HG02840 (cell line): ENCODE measurements around the gene UVRAG.
"Not testable (repeated sequence)": the region's sequence is repeated elsewhere in the genome, so short reads cannot be mapped to it uniquely, and the experiment has no call there.

ENCODE experiments used
- ATAC-seq: cut with Tn5 transposase; IDR thresholded peaks from one replicate; pipeline ENCODE4 v1.9.1; 2021; ENCODE audit warnings: mild to moderate bottlenecking, moderate library complexity, moderate number of reproducible peaks; ENCODE audit not compliant: unreplicated experiment, low FRiP score

UVRAG gene

DNA sequence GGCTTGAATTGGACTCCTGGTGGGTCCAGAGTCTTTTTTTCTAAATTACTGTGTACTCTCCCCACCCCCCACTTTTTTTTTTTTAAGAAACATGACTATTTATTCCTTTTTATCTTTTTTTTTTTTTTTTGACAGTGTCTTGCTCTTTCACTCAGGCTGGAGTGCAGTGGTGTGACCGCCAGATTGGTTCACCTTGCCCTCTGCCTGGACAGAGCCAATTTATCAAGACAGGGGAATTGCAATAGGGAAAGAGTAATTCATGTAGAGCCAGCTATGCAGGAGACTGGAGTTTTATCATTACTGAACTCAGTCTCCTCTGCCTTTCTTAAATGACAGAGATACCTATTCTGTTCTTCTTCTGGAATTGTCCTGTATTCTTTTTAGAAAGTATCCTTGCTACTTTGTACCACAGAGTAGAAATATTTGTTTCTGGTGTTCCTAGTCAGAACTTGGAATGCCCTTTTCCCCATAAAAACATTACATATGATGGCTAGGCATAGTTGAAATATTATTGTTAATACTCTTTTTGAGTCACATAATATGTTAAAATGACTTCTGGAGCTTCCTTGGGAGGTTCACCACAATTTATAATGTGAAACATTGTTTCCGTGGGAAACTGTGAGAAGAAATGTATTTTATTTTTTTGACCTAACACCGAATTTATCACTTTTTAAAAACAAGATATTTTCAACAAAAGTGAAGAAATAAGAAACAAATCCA is 95.6 kb downstream of the UVRAG start:
- ATAC-seq: no peak

DNA sequence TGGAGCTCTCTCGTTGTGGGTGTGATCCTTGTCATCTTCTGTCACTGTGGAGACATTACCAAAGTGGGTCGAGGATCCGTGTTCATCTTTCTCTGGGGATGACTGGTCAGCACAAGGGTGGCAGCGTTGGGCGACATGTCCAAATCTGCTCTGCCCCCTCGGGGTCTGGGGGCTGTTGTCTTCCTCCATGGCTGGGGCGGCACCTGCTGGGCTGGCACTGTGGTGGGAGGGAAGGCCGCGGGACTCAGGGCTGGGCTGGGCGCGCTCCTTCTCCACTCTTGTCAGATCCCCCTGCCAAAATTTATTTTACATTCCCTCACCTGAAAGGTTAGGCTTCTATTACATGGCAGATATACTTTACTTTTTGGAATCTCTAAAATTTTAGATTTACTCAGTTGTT is 96.4 kb downstream of the UVRAG start:
- ATAC-seq: no peak

DNA sequence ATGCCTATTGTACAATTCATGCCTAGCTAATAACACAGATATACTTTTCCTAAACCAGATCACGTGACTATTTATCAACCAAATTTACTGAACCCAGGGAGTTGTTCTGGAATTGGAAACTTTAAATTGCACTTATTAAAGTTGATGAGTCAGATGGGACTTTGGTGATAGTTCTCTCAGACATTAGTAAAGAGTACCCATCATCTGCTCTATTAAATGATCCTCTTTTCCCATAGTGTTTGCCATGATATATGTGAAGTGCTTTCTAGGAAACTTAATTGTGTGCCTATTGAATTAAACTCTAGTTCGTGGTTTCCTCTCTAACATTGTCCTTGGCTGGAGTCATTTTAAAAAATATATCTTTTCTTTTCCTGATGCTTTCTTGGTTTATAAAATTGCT is 99.0 kb downstream of the UVRAG start:
- ATAC-seq: no peak

DNA sequence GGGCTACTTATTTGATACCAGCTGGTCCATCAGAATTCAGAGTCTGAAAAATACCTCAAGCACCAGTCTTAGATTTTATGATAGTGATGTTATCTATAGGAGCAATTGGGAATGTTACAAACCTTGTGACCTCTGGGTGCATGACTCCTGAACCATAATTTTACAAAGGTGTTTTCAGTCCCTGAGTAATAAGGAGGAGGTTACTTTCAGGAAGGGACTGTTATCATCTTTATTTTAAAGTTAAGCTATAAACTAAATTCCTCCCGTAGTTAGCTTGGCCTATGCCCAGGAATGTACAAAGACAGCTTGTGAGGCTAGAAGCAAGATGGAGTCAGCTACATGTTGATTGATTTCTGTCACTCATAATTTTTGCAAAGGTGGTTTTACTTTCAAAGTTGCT is 101.9 kb downstream of the UVRAG start:
- no peak for ATAC-seq

DNA sequence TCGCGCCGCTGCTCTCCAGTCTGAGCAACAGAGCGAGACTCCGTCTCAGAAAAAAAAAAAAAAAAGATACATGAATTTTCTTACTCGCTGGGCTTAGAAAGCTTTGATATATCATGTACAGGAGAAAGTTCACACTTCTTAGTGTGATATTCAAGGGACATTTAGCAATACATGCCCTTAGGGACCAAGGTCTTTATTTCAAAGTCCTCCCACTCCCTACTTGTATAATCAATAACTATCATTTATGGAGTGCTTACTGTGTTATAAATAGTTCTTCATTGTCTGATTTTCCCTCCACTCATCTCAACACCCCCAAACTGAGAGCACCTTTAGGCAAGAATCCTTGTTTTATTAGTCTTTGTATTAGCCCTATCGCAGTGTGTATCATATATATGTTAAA is 103.3 kb downstream of the UVRAG start:
- ATAC-seq: no peak

DNA sequence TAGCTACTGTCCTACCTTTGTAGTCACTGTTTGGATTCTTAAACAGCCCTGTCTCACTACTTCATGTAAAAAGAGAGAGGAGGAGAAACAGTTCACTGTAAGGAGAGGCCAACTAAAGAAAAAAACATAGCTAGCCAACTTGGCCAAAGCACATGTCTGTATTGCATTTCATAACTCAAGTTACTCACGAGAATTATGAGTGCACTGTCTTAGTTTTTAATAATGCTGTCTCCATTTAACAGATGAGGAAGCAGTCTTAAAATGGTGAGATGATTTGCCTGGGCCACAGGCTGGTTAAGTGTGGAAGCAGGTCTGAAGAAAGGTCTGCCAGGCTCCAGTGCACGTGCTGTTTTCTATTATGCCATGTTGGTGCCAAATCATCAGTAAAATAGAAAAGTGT is 104.5 kb downstream of the UVRAG start:
- ATAC-seq: no peak

DNA sequence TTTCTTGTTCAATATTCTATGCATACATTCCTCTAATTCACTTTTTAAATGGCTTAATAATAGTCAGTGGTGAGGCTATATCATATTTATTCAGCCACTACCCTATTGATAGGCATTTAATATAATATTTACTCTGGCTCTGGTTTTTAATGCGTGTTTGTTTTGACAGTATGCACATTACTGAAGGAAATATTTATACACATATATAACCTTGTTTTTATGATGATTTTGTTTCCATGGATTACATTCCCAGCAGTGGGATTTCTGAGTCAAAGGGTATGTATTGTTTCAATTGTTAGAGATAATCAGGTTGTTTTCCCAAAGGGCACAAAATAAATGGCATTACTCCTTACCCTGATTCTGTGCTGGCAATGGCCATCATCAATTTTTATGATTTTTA is 105.8 kb downstream of the UVRAG start:
- no peak for ATAC-seq

DNA sequence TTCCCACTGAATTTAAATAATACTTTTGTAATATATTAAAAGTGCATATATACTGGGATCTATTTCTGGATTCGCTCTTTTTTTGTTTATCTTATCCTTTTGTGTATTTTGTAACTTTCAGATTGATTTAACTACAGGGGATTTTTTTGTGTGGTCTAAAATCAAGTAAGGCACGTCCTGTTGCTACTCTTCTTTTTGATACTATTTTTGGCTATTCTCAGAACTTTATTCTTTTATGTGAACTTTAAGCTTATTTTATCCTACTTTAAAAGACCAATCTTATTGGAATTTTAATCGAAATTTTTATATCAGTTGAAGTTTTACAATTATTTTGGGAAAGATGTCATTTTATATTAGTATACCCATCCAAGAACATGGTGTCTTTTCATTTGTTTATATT is 106.8 kb downstream of the UVRAG start:
- ATAC-seq: no peak

DNA sequence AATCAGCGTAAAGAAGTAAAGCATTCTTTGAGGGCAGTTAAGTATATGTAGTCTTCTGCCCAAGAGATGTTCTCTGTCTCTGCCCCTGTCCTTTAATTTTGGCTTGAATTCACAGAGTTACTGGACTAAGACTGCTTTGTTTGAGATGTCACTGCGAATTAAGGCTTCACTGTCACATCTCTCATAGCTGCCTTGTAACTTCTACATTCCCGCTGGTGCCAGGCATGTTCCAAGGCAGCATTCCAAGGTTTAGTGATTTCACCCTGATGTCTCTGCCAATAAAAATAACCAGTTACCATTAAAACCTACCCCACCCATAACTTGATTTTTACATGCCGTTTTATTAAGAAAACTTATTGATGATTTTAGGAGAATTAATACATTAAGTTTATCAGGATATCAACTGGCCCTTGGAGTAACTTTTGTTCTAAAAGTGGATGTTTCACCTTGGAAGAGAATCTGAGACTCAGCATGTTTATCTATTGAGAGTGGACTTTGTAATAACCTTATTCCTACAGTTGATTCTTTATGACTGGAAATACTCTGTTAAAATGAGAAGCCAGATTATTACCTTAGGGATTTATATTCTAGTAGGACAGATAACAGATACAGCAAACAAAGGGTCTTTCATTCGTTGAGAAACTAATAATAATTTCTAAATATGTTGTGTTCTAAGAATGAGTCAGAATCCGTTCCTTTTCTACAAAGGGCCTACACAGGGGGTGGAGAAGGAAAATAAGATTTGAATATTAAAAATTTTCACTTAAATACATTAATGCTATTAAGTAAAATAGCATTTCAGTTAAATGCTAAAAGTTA is 110.2 kb downstream of the UVRAG start:
- no peak for ATAC-seq

DNA sequence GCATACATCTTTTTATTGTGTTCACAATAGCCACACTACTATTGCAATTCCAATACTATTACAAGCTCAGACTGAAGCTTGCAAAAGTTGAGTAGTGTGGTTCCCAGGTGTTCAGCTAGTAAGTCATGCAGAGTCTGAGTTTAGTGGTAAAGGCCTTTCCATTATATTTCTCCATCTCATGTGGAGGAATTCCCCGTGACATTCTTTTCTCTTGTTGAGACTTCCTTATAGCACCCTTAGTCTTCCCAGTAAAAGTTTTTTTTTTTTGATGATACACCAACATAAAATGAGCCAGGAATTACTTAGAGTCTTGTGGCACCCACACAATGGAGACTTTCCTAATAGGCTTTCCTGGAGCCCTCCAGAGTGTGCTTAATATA is 110.8 kb downstream of the UVRAG start:
- no peak for ATAC-seq

DNA sequence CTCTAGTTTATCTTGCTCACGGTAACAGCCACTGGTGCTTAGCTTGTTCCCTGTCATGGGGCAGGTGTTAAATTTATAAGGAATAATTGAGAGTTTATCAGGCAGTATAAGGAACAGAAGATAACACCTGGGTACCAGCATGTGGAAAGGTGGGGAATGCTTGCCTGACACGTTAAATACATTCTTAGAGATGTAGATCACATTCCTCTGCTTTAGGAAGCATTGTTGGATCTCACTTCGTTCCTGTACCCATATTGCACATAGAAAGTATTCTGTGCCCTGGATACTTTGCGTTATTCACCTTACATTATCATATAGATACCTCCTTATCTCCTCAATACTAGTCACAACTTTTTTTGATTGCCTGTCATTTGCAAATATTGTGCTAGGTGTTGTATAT is 114.7 kb downstream of the UVRAG start:
- no peak for ATAC-seq

DNA sequence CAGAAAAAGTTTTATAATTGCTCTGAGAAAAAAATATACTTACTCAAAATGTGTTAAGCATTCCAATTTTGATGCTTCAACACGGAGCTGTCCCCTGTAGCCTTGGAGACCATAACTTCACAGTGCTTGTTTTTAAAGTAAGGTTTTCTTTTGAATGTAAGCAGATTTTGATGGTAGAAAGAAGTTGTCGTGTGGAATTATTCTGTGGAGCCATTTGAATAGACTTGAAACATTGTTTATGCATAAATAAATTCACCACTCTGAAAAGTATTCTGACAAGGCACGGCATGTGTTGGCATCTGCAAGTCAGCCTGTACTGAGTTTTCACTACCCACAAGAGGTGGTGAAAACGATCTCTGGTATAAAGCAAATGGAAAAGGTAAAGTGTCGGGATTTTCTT is 115.5 kb downstream of the UVRAG start:
- ATAC-seq: no peak

DNA sequence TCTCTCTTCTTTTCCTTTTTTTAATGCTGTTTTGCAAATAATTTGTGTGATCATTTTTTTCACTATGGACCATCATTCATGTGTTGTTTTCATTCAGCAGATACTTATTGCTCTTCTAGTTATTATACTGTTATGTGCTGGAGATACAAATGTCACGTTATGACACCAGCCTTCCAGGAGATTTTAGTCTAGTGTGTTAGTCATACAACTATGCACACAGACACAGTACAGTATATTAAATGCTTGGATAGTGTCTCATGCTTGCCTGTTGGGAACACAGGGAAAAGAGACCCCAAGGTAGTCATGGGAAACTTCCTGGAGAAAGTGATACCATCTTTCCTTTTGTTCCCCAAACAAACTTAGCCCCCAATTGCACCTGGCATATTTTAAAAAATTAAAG is 116.1 kb downstream of the UVRAG start:
- no peak for ATAC-seq

DNA sequence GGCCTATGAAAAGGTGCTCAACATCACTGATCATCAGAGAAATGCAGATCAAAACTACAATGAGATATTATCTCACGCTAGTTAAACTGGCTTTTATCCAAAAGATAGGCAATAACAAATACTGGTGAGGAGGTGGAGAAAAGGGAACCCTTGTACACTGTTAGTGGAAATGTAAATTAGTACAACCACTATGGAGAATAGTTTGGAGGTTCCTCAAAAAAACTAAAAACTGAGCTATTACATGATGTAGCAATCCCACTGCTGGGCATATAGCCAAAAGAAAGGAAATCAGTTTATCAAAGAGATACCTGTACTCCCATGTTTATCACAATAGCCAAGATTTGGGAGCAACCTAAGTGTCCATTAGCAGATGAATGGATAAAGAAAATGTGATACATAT is 118.7 kb downstream of the UVRAG start:
- not testable (repeated sequence) for ATAC-seq

DNA sequence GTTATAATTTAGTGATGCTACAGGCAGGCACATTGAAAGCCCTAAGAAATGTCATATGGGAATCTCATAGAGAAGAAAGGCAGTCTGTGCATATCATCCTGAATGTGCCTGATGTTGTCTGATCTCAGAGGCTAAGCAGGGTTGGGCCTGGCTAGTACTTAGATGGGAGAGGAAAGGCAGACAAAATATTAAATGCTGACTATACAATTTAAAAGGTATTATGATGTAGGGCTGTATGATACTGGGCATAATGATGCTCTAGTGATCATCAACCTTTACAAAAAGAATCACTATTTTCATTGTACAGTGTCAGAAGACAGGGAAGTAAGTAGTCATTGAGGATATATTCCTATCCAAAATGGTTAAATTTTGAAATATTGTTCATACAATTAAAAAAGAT is 119.8 kb downstream of the UVRAG start:
- ATAC-seq: no peak

DNA sequence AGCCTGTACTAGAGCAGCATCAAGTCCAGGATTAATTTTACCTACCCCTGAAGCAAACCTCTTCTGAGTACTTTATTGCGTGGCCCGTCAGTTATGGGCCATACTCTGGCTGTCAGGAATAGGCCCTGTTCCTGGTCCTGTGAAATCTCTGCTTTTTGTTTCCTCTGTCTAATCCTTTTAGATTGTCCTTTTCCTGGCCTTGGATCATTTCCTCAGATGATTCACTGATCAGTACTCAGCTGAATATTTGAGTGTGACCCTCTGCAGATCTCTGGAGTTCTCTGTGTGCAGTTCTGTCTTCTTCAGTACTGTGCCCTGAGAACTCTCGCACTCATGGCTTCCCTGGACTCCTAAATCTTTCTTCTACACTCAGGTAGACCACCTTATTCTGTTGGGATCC is 123.5 kb downstream of the UVRAG start:
- ATAC-seq: no peak

DNA sequence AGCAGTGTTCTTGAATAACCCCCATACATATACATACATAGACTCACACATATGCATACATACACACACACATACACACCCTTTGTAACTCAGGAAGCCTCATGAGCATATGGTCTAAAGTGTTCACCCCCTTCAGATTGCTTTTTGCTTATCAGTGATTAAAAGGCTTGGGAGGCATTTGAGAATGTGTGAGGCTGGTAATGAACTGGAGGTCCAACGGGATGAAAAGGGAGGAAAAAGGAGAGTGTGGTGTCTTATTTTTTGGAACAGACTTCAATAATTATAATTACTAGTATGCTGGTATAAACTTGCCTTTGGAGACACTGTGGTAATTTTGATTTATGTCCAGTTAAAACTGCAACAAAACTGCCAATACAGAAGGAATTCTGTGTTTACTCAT is 124.5 kb downstream of the UVRAG start:
- ATAC-seq: no peak

DNA sequence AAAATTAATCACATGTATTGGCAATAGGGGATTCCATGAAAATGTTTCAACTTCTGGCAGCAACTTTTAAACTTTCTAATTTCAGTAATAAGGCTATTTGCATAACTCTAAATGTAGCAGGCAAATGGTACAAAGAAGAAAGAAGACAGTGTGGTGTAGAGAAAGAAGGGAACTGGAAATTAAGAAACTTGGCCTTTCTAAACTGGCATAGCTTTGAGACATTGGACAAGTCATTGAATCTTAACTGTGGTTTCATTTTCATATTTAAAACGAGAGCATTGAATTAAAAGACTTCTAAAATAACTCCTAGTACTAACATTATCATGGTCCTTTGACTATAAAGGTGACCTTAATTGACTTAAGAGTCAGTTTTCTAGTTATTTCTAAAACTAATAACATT is 125.0 kb downstream of the UVRAG start:
- ATAC-seq: no peak

DNA sequence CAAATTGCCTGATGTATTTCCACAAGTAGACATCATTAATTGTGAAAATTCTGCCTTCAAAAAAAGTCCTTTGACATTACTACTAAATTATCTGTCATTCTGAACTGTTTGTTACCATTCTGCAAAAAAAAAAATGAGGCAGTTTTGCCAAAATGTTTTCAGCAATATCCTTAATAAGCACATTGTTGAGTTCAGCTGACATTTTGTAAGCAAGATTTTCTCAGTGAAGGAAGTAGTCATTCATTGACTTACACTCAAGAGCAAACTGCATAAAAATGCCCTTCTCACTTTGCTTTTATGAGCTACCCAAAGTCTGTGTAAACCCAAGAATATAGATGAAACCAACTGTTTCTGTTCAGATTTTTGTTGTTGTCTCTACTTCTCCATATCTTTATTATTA is 125.9 kb downstream of the UVRAG start:
- no peak for ATAC-seq

DNA sequence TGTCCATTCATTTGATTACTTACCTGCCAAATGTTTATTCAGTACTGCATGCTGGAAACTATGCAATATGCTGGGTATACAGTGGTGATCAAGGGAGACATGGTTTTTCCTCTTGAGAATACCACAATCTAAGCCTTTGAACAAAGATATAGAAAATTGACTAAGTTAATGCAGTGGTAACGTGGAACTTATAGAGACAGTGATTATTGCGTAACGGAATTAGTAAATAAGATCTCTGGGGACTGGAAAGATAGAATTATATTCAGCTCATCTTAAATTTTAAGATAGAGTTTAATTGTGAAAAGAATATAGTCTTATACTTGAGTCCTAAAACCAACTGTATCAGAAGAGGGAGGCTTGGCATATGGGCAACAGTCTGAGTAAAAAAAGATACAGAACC is 129.5 kb downstream of the UVRAG start:
- ATAC-seq: no peak

DNA sequence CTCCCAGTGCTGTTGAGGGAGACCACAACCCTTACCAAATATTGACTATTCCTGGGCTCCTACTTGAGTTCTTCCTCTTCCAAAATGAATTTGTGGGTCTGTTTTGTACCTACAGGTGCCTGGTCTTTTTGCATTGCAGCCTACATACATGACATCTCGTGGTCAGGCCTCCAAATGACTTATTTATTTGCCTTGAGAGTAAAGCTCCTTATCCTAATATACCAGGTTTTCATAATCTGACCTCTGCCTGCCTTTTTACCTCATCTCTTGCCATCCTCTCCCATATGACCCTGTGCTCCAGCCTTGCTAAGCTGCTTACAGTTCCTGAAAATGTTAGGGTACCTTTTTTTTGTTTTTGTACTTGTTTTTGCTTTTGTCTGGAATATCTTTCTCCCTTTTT is 130.4 kb downstream of the UVRAG start:
- no peak for ATAC-seq

DNA sequence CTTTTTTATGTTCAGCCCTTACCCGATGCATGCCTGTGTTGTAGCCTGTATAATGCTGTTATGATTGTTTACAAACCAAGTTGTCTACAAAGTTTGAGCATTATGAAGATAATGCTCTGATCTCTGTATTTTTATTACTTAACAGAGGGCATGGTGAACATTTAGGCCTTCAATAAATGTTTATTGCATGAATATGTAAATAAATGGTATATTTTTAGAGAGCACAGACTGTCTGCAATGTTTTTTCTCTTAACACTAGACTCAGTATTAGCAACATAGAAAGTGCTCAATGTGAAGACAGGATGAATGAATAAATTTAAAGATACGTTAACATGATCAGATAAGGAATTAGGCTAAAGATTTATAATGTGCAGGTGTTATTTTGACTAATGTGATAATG is 130.9 kb downstream of the UVRAG start:
- ATAC-seq: no peak
